NCI-H146 treated with DMSO at 0.1 percent for 48 hours (cell line): ENCODE results near the gene ZNF793.

ENCODE experiments used
- DNase-seq: peaks from one replicate; lab custom pipeline; 2025; ENCODE audit not compliant: unreplicated experiment; lab: John Stamatoyannopoulos, UW

ZNF793 gene

GRCh38 chr19:37506387-37507166 is at the start of gene ZNF793:
Gene ZNF793 (plus strand): TSS chr19:37506939. CDS start chr19:37523440, 16,501 bp downstream.
- DNase-seq = peak; percentile 79

DNA sequence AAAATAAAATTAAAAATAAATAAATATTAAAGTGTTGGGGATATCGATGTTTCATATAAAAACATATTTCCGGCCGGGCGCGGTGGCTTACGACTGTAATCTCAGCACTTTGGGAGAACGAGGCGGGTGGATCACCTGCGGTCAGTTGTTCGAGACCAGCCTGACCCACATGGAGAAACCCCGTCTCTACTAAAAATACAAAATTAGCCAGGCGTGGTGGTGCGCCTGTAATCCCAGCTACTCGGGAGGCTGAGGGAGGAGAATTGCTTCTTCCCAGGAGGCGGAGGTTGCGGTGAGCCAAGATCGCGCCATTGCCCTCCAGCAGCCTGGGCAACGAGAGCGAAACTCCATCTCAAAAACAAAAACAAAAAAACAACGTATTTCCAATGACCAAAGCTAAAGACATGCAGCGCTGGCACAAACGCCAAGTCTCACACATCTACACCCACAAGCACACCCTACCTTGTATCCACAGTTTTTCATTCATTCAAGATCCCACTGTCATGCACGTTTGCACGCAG is 40.4 kb upstream of the ZNF793 start:
- DNase-seq = no peak

DNA sequence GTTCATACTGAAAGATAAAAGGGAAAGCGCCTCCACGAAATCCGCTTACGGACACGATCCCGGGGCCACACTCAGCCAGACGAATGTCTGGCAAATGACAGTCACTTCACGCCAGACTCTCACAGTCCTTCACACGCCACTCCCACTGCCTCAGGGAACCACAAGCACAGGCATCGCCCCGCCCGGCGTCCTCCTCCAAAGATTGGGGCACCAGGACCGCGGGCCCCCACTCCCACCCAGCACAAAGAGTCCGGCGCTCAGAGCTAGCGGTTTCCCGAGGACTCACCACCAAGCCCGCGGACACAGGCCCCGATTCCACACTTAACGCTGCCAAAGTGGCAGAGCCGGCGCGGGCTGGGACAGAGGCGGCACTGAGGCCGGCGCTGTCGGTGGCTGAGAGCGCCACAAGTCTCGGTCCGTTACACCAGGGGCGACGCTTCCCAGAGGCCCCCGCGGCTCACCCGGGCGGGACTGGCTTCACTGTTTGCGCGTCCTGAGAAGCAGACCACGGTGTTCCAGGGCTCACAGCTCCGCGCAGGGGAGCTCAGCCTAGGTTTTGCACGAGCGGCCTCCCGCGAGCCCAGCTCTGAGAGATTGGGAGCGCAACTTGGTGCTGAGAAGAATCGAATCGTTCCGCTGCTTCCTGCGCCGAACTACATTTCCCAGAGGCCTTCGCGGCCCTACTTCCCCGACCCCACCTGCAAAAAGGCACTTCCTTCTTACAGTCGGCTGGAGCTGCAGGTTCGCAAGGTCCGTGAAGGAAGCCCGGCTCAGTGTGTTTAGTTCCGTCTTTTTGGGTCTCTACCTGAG is 39.7 kb upstream of the ZNF793 start, which contains the start of gene ZNF569:
Gene ZNF569, minus strand, starts transcription at position 647 of the 810 bp plus-strand sequence. CDS start 22,523 bp downstream, outside the sequence.
- peak; percentile 93 for DNase-seq

- no peak for DNase-seq
These were observed 39.1 kb upstream of the ZNF793 start for GRCh38 chr19:37467608-37468090.

GRCh38 chr19:37468961-37469777 is 37.6 kb upstream of the ZNF793 start, which contains the start of gene ZNF570:
Gene ZNF570 (plus strand): TSS chr19:37469356. CDS start chr19:37470355, 999 bp downstream.
- DNase-seq = peak; percentile 75

- no peak for DNase-seq
These were observed 36.5 kb upstream of the ZNF793 start for GRCh38 chr19:37470216-37470615.

DNA sequence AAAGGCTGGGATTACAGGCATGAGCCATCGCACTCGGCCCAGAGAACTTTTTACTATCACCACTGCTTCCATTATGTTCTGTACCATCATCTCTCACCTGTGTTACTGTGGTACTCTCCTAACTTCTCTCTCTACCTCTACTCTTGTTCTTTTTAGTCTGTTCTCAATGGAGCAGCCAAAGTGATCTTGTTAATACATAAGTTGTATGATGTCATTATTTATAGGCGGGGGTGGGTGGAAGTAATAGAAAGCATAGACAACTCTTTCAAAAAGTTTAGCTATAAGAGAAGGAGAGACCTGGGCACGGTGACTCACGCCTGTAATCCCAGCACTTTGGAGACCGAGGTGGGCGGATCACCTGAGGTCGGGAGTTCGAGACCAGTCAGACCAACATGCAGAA is 34.6 kb upstream of the ZNF793 start:
- DNase-seq = no peak

DNA sequence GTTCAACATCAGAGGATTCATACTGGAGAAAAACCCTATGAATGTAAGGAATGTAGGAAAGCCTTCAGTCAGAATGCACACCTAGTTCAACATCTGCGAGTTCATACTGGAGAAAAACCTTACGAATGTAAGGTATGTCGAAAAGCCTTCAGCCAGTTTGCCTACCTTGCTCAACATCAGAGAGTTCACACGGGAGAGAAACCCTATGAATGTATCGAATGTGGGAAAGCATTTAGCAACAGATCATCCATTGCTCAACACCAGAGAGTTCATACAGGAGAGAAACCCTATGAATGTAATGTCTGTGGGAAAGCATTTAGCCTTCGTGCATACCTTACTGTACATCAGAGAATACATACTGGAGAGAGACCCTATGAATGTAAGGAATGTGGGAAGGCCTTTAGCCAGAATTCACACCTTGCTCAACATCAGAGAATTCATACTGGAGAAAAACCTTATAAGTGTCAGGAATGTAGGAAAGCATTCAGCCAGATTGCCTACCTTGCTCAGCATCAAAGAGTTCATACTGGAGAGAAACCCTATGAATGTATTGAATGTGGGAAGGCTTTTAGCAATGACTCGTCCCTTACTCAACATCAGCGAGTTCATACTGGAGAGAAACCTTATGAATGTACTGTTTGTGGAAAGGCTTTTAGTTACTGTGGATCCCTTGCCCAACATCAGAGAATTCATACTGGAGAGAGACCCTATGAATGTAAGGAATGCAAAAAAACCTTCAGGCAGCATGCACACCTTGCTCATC is 22.2 kb upstream of the ZNF793 start:
- no peak for DNase-seq

DNA sequence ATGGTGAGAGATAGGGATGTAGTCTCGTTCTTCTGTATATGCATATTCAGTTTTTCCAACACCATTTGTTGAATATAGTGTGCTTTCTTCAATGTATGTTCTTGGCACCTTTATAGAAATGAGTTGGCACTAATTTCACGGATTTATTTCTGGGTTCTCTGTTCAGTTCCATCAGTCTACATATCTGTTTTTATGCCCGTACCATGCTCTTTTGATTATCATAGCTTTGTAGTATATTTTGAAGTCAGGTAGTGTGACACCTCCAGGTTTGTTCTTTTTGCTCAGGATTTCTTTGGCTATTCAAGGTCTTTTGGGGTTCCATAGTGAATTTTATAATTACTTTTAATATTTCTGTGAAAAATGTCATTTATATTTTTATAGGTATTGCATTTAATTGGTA is 14.5 kb upstream of the ZNF793 start:
- DNase-seq = no peak

DNA sequence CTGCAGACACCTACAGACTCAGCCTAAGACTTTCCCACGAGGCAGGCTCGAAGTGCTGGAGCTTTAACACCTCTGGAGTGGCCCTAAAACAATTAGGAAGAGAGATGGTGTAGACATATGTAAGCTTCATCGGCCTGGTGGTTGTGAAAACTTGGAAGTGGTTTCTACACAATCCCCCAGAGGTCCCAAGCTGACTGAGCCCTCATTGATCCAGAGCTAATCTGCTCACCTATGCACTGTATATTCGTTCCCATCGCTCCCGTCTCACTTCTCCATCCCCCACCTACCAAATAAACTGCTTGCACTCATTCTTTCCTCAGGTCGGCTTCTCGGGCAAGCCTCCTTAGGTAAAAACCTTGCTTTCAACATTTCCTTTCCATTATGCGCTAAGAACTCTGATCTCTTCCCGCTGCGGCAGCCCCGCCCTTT is 767 bp upstream of the ZNF793 start:
- peak; percentile 58 for DNase-seq

- DNase-seq = no peak
These were observed 377 bp downstream of the ZNF793 start for GRCh38 chr19:37507167-37507464.

- DNase-seq = no peak
These were observed 4.4 kb downstream of the ZNF793 start for GRCh38 chr19:37511186-37511585.

- DNase-seq = no peak
These were observed 5.1 kb downstream of the ZNF793 start for GRCh38 chr19:37511821-37512220.

DNA sequence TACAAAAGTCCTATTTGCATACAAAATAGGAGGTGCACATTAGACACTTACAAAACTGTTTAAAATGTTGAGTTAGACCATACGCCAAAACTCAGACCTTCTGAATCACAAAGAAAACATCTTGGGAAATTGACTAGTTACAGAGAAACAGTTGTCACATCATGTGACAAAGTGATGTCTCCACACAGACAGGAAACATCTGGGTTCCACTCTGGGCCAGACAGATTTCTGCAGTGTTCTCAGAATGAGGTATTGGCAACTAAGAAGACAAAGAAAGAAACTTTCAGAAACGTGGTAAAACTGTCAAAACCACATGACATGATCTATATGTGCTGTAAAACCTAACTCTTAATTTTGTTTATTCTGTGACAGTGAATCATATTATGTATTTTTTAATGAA is 6.7 kb downstream of the ZNF793 start:
- no peak for DNase-seq

- DNase-seq = no peak
These were observed 13.2 kb downstream of the ZNF793 start for GRCh38 chr19:37519890-37520289.

DNA sequence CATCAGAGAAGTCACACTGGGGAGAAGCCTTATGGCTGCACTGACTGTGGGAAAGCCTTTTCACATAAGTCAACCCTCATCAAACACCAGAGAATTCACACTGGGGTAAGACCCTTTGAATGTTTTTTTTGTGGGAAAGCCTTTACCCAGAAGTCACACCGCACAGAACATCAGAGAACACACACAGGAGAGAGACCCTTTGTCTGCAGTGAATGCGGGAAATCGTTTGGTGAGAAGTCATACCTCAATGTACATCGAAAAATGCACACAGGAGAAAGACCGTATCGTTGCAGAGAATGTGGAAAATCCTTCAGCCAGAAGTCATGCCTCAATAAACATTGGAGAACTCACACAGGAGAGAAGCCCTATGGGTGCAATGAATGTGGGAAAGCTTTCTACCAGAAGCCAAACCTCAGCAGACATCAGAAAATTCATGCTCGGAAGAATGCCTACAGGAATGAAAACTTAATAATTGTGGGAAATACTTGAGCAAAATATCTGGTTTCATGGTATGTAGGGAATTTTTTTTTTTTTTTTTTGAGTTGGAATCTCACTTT is 30.7 kb downstream of the ZNF793 start:
- no peak for DNase-seq

DNA sequence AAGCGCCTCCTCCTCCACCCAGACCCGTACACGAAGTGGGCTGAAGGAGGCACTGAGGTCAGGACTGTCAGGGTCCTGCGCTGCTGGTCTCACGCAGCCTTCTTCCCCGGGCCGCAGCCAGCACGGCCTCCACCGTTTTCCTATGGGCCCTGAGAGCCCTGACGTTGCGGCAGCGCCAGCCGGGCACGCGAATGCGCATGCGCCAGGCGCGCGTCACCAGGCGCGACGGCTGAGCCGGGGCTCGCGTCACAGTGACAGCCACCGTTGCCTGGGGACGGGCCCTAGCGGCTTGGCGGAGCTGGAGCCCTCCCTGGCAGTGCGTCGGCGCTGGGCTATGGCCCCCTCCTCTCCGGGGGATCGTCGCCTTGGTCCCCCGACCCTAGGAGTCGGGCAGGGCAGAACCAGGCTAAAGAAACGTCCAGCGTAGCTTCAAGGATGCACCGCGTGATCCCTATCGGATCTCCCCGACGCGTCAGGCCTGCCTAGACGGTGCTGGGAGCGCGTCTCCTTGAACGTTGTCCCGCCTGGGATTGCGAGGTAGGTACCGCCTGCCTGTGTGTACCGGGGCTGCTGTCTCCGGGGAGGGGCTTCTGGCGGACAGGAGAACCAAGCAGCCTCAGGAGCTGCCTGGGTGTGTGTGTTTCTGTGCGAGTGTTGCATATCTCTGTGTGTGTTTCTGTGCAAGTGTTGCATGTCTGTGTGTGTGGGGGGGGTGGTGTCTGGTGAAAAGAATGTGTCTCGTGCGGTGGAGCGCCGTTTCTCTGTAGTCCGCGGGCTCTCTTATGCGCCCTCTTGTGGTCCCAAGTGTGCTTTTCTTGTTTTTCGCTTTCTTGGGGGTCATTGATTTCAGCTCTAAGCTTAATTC is 44.6 kb downstream of the ZNF793 start:
- no peak for DNase-seq

GRCh38 chr19:37563518-37563917 is 56.8 kb downstream of the ZNF793 start:
- no peak for DNase-seq
